GM21367 (cell line): ENCODE measurements around the gene CFAP90.

Experiments used
- ATAC-seq: cut with Tn5 transposase; IDR thresholded peaks from one replicate; pipeline ENCODE4 v1.9.1; 2021; ENCODE audit not compliant: unreplicated experiment

The CFAP90 gene

DNA sequence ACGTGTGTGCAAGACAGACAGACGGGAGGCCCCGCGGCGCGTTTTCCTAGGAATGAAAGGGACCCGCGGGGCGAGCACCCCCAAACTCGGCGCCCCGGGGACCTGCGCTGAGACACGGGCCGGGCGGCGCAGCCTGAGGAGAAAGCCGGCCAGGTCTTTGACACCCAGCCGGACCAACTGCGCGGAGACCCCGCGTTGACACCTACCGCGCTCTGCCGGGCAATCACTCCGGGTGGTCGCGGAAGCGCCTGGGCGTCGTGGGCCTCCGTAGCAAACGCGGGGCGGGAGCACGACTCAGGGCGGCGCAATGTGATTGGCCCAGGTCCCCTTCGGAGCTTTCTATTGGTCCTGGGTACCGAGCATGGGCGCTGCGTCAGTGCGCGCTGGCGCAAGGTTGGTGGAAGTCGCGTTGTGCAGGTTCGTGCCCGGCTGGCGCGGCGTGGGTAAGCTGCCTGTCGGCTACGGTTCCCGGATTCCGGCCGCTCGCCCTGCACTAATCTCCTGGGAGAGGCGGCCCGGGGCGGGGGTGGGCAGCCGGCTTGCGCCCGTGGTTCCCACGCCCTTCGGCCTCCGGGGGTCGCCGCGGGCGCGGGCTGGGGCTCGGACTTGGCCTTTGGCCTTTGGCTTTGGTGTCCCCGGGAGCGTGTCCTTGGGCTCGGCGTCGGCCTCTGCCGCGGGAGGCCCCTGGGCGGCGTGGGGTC, 18.0 kb upstream of the CFAP90 start, which contains the start of the genes FASTKD3 and MTRR:
FASTKD3 (minus strand) TSS at position 259 of the 701 bp plus-strand sequence. CDS start 948 bp downstream, outside the sequence.
MTRR (plus strand) TSS at position 376 of the 701 bp plus-strand sequence. CDS start 1,647 bp downstream, outside the sequence.
- ATAC-seq: peak; percentile 97

DNA sequence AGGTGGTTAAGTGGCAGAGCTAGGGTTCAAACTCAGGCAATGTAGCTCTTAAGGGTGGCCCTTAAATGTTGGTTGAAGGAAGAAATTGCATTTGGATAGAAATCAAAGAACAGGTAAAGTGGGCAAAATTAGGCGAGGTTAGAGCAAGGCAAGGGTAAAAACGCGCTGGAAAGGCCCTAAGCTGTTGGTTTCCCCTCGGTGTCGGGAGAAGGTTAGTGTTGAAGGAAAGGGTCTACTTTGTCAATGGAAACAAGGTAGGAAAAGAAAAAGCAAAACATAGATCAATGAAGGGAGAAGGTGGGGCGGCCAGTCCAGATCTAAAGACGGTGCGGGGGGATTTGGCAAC, 17.5 kb upstream of the CFAP90 start:
- ATAC-seq: no peak

DNA sequence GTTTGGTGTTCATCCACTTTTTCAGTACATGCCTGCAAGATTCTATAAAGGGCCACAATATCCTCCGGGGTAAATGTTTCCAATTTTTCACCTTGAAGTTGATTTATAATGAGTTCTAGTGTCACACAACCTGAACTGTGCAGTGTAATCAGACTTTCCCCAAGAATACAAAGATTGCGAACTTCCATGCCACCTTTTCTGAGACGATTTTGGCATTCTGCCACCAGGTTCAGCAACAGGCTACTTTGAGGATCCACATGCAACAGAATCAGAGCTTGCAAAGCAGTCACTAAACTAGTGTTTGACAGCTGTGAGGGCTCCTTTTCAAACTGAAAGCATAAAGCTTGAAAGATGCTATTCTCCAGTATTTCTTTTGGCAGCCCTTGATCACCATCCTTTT, 16.3 kb upstream of the CFAP90 start:
- ATAC-seq: no peak

DNA sequence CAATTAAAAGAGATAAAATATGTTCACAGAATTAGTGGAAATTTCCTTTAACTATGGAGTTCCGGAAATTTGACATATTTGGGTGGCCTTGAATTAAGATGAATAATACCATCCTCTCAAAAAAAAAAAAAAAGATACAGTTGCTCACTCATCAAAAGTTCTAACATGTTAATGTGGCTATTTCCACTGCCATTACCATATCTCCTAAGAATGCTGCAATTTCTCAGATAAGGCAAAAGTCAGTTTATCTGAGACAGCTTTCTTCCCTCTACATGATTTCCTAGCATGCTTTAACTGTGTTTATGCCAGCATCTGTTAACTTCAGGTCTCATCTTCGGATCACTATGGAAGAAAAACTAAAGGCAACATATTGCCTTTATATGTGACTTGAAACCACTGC, 15.3 kb upstream of the CFAP90 start:
- ATAC-seq: no peak

DNA sequence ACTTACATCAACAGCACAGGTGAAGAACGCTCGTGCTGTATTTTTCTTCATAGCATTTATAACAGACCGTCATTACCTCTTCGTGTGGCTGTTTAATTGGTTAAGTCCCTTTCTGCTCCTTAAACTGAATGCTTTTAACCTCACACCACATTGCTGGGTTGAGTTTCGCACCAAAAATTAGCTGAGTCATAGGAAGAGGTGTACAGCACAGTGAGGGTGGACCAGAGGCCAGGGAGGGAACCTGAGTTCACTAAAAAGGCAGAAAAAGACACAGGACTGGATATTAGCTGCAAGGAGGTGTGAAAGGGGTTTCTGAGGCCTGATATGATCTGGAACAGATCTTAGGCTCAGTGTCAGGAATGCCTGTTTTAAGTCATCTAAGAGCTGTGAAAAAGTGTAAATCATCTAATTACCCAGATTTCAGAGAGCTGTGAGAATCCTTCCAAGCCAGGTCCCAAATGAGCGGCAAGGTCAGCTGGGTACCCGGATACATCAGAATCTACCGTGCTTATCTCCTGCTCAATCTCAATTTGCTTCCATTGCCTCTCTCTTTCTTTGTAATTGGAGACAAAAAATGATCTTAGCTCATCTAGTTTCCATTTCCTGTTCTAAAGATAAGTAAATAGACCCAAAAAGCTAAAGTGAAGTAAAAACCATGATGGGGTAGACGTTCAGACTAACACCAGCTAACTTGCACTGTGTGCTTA, 7.1 kb upstream of the CFAP90 start:
- ATAC-seq: no peak

DNA sequence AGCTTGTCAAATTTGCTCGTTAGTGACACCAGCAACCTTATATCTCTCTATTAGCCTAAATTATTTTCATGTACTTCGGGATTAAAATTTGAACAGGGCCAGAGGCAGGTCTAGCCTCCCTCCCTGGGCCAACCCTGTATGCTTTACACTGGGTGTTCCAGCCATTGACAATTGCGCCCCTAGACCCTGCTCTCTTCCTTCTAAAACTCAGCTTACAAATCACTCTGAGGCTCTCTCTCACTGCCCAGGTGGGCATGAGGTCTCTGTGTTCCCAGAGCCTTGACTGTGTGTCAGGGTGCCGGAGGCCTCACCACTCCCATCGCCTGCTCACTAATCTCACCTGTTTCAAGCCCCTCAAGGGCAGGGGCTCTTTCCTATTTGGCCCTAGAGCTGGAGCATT, 6.4 kb upstream of the CFAP90 start:
- ATAC-seq: no peak

DNA sequence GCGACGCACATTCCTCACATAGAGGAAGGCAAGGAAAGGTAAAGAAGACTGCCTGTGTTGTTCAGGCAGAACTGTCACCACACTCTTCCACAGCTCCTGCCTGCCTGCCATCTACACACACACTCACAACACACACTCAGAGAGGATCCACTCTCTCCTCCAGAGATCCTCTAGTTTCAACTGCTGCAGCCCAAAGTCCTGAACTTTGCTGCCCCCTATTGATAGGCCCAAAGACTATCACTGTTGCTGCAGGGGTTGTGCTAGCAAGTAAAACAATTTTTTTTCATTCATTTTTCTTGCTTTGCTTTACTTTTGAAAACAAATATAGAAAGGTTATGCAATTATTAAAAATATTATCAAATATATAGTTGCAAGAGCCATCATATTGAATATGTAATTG, 5.9 kb upstream of the CFAP90 start:
- no peak for ATAC-seq

DNA sequence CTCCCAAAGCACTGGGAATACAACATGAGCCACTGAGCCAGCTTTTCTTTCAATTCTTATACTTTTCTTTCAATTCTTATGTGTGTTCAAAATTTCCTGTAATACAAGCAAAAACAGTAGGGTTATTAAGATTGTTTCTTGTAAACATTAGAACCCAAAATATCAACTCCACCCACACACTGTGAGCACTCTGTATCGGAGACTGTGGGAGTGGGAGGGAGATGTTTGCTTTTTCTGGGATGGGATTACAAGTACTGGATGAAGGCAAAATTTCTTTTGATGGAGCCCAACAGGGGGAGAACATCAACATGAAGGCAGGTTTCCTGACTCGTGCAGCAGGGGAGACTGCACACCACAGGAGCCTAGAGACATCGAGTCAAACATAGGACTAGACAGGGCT, 4.7 kb upstream of the CFAP90 start:
- no peak for ATAC-seq

DNA sequence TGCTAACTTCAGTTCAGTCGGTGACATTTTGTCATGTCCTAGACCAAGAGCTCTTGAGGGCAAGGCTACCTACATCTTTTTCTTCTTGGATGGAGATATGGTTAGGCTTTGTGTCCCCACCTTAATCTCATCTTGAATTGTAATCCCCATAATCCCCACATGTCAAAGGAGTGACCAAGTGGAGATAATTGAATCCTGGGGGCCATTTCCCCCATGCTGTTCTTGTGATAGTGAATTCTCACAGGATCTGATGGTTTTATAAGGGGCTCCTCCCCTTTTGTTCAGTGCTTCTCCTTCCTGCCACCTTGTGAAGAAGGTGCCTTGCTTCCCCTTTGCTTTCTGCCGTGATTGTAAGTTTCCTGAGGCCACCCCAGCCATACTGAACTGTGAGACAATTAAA, 2.1 kb upstream of the CFAP90 start:
- ATAC-seq: no peak

DNA sequence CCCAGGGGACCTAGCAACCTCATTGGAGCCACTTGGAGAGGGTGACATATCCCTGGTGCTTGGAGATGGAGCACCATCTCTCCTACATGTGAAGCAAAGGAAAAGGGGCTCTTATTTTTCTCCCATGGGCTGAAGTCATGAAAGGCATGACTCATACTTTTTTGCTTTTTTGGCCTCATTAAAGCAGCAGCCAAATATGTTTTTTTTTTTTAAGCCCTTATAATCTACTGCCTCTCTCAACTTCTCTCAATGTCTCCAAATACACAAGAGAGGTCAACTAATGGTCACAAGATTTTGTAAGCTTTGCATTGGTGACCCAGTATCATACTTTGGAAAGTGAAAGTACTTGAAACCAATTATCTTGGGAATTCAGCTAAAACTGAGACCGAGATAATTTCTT, 1.6 kb upstream of the CFAP90 start:
- ATAC-seq: no peak

DNA sequence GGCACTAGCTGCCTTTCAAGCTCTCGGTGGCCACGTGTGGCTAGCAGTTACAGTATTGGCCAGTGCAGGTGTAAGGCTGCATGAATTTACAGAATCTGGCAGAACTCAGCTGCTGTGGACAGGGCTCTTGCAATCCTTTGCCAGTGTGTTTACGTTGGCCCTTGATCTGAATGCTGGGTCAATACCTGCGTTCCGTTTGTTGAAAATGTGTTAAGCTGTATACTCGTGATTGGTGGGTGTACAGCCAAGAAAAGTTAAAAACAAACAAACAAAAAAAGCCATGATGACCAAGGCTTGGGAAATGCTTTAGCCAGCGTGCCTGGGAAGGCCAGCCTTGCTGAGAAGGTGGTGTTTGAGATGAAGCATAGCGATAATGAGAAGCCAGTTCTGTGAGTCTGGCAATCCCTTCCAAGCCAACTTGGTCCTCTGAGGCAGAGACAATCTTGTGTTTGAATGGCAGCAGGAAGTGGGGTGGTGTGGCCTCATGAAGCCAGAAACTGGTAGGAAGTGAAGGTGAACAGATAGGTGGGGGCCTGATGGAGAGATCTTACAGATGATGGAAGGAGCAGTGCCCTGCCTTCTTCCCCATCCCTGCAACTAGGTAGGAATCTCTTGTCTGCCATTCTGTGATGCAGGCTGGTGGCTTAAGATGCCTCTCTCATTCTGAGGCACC, 820 bp upstream of the CFAP90 start:
- ATAC-seq: no peak

DNA sequence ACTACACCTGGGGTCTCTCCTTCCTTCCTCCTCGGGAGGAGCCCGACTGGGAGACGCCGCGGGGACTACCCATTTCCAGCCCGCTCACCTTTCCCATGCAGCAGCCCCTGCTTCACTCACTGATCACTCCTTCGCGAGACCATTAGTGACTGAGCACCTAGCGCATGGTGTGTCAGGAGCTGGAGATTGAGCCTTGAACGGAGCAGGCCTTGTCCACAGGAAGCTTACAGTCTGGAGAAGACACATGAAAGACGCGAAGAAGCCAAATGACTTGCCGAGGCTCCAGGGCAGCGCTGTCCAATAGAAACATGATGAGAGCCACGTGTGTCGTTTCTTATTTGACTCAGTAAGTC, 283 bp upstream of the CFAP90 start:
- ATAC-seq: no peak

DNA sequence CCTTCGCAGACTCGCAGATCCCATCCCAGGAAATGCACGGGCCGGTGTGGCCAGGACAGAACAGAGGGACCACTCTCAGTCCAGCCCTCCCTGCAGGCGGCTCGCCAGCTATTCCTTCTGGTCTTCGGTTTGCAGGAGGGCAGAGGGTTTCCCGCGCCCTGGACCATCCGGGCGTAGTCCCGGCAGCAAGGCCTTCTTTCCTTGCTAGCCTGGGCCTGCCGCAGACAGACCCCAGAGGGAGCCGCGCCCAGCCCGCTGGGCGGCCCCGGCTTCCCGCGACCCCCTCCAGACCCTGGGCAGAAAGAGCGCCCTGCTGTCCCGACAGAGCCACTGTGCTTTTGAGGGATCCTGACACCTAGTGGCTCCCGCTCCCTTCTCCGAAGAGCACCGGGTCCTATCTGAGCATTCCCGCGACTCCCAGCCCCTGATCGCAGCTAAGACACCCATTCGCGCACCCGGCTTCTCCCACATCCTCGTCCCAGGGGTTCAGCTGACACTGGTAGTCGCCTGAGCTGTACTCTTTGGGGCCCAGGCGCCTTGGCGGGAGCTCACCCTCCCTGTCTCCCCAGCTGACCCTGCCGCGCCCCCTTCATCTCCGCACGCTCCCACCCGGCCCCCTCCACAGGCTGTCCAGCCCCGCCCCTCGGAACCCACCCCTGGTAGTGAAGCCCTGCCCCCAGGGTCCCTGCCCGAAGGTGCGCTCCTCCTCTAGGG, 1.1 kb downstream of the CFAP90 start:
- no peak for ATAC-seq

DNA sequence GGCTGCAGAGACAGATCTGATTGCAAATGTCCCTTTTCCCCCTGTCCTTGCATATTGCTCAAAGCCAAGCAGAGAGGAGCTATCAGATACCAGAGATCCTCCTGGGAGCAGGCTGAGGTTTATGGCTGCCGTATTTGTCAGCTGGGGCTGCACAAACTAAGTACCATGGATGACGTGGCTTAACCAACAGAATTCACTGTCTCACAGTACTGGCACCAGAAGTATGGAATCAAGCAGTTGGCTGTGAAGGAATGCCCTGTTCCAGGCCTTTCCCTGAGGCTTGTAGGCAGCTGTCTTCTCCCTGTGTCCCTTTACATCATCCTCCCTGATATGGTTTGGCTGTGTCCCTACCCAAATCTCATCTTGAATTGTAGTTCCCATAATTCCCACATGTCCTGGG, 2.6 kb downstream of the CFAP90 start:
- ATAC-seq: no peak

DNA sequence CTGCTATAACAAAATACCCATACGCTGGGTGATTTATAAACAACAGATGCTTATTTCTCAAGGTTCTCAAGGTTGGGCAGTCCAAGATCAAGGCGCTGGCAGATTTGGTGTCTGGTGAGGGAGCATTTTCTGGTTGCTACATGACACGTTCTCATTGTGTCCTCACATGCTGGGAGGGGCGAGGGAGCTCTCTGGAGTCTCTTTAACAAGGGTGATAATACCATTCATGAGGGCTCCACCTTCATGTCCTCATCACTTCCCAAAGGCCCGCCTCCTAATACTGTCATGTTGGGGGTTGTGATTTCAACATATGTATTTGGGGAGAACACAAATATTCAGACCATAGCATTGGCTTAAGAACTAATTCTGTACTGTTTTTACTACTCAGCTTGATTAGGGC, 4.6 kb downstream of the CFAP90 start:
- no peak for ATAC-seq

DNA sequence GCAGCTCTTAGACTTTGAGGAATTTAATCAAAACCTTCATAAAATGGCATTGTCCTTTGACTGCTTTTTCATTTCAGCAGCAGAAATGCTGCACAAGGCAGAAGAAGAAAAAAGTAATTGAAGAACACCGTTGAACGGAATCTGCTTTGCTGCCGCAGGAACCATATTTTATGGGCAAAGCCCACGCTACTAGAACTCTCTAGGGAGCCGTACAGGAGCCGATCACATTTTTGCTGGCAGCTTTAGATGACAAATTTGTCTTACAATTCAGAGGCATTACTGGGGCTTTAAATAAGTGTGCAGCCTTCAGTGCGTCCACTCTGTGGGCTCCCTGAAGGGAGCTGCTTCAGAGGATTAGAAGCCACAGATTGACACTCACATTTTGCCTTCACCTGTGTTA, 5.4 kb downstream of the CFAP90 start:
- no peak for ATAC-seq

DNA sequence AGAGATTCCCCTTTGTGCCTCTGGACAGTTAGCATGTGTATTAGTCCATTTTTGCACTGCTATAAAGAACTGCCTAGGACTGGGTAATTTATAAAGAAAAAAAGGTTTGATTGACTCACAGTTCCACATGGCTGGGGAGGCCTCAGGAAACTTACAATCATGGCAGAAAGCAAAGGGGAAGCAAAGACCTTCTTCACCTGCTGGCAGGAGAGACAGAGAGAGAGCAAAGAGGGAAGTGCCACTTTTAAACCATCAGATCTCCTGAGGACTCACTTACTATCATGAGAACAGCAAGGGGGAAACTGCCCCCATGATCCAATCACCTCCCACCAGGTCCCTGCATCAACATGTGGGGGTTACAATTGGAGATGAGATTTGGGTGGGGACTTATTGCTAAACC, 6.0 kb downstream of the CFAP90 start:
- ATAC-seq: no peak

DNA sequence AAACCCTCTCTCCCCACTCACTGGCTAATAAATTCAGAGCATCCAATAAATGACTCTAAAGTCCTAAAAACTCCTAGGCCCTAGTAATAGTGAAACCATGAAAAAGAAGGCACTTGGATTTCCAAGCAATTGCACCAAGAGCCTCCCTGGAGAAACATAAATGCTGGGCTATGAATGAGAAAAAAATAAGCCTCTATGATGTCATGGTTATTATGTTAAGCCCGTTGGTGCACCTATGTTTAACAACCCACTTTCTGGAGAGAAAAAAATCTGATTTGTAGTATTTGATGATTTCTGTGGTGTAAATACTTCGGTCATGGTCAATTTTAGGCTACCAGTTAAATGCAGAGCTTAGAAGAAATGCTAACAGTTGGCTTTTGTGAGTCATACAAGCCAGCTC, 8.4 kb downstream of the CFAP90 start:
- no peak for ATAC-seq

DNA sequence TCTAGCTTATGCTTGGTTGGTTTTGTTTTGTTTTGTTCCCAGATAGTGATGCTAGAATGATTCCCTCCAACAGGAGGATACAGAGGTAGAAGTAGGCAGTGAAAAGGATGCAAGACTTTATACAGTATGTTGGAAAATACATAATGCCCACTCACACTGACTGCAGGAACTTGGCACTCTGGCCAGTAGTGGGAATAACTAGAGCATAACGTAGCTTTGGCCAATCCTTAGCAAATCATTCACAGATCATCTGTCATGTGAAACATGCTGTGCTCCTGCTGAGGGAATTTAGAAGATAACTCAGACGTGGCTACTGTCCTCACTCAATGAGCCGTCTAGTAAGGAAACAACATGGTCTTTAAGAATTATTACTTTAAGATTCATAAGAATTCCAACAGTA, 13.5 kb downstream of the CFAP90 start:
- no peak for ATAC-seq

DNA sequence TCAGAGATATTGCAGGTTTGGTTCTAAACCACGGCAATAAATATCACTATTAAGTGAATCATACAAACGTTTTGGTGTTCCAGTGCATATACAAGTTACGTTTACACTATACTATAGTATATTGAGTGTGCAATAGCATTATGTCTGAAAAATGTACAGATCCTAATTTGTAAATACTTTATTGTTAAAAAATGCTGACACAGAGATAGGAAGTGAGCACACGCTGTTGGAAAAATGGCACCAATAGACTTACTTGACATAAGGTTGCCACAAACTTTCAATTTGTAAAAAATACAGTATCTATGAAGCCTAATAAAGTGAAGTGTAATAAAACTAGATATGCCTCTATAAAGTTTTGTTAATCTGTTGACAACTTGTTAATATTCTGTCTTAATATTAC, 16.0 kb downstream of the CFAP90 start:
- ATAC-seq: no peak

DNA sequence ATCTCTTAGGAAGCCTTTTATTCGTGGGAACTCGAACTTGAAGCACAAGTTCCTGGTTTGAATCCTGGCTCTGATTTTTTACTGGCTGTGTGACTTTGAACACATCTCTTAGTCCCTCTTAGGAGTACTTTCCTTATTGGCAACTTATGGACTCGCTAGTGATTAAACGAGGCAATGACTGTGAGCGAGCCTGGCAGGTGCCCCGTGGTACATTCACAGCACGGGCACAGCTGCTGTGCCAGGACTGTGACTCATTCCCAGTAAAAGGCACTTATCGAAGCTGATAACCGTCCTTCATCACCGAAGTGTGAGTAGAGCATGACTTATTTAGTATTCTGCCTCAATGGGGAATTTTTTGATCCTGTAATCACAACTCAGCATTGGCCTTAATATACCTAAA, 22.7 kb downstream of the CFAP90 start:
- no peak for ATAC-seq

DNA sequence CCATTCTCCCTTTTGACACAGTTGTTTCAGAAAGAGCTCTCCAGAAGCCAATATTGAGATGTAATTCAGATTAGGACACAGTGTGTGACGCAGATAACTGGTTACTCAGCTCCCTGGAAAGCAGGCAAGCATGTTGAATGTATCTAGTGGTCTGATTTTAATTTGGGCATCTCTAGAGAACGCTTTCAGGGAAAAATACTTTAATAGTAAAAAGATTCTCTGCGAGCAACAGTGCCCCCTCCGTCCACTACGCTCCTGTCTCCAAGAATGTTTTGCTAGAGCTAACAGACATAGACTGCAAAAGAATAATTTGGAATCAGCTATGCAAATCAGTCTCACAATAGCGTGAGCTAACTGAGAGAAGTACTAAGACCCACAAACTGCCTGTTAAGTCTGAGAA, 23.3 kb downstream of the CFAP90 start:
- ATAC-seq: no peak
